CD4-positive, alpha-beta T cell treated with Interleukin-6 for 4 hours (primary cell): ENCODE measurements around the gene LARP1.
"Not testable (repeated sequence)": the region's sequence is repeated elsewhere in the genome, so short reads cannot be mapped to it uniquely, and the experiment has no call there.

ENCODE experiments used
- DNase-seq: peaks from one replicate; pipeline ENCODE4 v3.0.0-alpha.2; 2020; ENCODE audit warnings: mixed read lengths

LARP1 gene

DNA sequence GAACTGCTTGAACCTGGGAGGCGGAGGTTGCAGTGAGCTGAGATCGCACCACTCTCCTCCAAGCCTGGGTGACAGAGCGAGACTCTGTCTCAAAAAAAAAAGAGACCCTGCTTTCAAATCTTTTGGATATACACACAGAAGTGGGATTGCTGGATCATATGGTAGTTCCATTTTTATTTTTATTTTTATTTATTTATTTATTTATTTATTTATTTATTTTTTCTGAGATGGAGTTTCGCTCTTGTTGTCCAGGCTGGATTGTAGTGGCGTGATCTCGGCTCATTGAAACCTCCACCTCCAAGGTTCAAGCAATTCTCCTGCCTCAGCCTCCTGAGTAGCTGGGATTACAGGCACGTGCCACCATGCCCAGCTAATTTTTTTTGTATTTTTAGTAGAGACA lies 19.8 kb upstream of the LARP1 start:
- DNase-seq: not testable (repeated sequence)

DNA sequence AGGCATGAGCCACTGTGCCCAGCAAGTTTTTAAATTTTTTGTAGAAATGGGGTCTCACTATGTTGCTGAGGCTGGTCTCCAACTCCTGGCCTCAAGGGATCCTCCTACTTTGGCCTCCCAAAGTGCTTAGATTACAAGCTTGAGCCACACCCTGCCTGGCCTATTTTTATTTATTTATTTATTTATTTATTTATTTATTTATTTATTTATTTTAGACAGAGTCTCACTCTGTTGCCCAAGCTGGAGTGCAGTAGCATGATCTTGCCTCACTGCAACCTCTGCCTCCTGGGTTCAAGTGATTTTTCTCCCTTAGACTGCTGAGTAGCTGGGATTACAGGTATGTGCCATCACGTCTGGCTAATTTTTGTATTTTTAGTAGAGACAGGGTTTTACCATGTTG lies 18.8 kb upstream of the LARP1 start:
- DNase-seq: not testable (repeated sequence)

DNA sequence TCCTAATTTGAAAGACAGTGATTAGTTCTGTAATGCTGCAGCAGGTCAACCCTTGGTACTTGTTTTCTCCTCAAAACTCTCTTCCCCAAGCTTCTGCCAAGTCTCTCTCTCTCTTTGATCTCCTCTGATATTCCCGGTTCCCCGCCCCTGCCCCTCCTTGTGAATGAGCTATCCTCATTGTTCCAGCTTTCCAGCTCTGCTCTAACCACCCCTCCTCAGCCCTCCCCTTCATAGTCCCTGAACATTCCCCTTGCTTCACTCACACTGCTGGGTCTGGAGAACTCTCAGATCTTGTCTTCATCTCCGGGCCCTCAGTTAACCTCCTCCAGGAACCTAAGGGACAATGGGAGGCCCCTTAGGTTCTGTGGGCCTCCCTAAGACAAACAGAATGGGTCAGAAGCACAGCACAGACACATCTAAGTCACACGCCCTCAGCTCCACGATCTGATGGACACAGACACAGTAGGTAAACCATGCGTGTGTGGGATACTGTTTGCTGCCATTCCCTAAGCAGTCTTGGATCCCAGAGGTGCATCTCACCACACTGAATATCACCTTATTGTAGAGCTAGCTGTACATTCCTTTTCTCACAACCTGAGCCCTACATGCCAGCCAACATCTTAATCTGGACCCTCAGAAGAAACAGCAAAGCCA lies 17.4 kb upstream of the LARP1 start:
- no peak for DNase-seq

DNA sequence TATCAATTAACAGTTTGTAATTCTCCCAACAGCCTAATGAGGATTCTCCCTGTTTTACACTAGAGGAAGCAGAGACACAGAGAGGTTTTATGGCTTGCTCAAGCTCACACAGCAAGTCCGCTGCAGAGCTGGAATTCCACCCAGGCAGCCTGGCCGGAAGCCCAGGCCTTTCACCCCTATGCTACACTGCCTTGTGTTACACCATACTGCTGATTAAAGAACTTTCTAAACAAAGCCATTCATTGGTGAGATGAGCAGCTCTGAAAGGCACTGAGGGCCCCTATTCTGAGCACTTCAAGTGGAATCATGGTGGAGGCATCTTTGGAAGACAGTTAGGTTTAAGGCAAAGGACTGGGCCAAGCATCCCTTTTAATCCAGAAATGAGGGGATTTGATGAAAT lies 14.7 kb upstream of the LARP1 start:
- no peak for DNase-seq

DNA sequence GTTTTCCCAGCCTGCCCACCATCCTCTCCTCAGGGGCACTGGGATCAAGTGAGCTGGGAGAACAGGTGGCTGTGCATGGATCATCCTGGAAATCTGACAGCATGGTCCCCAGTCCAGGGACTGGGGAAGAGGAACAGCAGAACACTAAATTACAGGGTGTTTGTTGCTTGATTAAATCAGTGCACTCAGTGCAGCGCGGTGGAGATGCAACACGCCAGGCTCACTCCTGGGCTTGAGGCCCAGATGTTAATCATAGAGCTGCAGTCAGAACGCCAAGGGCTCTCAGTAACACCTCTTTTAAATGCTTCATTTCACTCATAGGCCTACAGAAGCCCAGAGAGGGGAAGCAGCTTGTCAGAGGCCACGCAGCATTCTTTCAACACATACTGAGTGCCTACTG lies 14.2 kb upstream of the LARP1 start:
- no peak for DNase-seq

DNA sequence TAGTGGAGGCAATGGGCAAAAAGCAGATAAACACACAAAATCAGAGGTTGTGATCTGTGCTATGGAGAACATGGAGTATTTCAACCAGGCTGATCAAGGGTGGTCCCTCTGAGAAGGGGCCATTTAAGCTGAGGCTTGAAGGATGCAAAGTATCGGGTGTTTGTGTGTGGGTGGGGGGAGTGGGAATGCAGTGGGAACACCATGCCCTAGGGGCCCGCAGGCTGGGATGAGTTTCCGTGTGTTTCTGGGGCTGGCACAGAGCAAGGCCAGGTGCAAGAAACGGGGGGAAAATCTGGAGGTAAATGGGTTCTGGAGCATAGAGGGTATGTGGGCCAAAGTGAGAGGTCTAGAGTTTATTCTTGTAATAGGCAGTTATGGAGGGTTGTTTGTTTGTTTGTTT lies 13.8 kb upstream of the LARP1 start:
- no peak for DNase-seq

DNA sequence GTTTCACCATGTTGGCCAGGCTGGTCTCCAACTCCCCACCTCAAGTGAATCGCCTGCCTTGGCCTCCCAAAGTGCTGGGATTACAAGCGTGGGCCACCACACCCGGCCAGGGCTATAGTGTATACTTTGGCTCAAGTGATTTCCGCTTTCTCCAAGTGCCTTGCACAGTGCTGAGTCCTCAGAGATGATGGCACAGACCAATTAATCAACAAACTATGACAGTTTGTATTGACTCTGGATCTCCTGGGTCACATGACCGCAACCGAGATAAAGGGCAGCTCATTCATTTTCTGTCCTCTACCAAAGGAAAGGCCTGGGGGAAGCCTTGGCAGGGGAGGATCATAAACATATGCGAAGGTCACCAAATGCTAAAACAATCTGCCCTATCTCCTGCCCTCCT lies 11.4 kb upstream of the LARP1 start:
- DNase-seq: no peak

DNA sequence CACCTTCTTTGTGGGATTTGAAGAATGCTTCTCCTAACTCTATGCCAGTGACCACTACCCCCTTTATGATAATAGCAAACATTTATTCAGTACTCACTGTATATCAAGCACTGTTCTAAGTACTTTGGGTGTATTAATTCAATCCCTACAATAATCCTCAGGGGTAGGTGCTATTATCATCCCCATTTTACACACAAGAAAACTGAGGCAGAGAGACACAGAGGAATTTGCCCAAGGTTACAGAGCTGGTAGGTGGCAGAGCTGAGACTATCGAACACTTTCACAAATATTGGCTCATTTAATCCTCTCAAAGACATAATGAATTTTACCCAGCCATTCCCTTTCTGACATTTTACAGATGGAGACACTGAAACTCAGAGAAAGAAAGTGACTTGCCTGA lies 9.8 kb upstream of the LARP1 start:
- no peak for DNase-seq

DNA sequence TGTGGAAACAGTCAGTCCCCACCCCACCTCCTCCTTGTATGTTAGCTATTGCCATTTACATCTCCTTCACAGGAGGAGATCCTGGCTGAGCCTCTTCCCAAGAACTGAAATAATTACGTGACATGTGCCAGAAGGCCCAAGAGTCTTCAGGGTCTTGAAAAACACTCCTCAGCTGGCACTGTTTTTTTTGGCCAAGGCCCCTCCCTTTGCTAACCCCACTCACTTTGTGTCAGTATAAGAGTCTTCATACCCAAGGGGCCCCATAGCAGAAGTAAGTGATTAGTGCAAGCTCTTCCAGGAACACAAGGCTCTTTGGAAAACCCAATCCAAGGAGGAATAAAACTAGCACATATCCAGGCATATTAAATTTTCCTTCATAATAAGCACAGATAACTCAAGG lies 5.7 kb upstream of the LARP1 start:
- DNase-seq: no peak

DNA sequence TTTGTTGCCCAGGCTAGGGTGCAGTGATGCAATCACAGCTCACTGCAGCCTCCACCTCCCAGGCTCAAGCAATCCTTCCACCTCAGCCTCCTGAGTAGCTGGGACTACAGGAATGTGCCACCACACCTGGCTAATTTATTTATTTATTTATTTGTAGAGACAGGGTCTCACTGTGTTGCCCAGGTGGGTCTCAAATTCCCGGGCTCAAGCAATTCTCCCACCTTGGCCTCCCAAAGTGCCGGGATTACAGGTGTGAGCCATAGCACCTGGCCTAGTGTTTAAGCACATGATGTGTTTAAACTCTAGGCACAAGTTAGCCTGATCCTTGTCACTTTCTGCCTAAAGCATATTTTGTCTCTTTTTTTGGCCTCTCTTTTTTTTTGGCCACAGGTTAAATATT lies 4.5 kb upstream of the LARP1 start:
- DNase-seq: not testable (repeated sequence)

DNA sequence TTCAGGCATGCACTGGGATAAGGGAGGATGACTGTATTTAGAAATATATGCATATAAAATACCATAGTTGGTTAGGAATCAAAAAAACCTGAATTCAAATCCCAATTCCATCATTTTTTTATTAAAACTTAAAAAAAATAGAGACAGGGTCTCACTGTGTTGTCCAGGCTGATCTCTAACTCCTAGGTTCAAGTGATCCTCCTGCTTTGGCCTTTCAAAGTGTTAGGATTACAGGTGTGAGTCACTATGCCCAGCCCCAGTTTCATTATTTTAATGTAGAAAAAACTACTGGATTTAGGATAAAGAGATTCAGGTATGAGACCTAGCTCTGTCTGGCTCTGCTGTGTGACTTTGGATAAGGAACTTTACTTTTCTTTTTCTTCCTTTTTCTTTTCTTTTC lies 3.3 kb upstream of the LARP1 start:
- no peak for DNase-seq

DNA sequence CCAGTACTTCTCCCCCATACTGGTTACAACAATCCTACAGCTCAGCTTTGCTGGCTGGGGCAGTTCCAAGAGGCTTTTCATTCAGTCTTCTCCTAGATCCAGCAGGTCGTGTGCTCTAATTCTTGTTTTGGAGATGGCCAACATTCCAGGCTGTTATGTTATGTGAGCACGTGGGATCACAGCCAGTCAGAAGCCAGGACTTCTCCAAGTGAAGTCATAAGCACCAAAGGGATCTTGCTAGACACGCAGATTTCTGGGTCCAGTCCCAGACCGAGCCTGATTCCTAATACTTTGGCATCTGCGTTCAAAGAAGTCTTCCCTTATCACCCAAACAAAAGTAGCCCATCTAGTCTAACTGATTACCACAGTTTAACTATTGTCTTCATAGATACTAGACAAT lies 1.4 kb upstream of the LARP1 start:
- no peak for DNase-seq

DNA sequence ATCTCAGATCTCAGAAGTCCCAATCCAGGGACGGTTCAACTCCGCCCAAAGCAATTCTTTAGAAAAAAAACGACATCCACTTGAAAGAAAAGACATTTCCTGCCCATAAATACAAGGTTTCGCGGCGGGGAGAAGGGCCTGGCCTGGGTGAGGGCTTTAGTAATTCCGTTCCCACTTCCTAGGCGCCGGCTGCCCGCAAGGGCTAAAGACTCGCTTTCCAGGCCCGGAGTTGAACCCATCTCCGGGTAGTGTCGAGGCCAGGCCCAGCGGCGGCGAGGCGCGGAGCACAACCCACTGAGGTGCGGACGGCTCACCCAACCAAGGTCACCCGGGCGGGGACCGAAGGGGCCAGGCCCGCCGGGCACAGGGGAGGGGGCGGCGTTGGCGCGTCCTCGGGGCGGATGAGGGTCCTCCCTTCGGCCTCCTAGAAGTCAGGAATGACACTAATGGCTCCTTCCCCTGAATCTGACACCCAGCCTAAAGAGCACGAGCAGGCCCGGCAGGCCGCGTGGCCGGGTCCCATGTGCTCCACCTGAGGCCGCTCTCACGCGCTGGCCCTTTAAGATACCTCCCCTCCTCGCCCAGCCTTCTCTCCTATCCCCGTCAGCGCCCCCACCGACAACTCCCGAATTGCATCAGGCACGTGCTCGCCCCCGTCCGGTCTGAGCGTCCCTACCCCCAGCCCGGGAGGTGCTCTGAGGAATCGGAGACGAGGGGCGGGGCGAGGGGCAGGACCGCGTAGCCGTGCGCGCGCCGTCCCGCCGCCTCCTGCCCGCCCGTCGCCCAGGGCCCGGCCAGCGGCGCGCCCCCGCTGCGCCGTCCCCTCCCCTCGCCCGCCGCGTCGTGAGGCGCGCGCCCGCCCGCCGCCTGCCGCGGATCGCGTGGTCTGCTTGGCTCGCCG lies 467 bp upstream of the LARP1 start:
- peak; percentile 99 for DNase-seq

DNA sequence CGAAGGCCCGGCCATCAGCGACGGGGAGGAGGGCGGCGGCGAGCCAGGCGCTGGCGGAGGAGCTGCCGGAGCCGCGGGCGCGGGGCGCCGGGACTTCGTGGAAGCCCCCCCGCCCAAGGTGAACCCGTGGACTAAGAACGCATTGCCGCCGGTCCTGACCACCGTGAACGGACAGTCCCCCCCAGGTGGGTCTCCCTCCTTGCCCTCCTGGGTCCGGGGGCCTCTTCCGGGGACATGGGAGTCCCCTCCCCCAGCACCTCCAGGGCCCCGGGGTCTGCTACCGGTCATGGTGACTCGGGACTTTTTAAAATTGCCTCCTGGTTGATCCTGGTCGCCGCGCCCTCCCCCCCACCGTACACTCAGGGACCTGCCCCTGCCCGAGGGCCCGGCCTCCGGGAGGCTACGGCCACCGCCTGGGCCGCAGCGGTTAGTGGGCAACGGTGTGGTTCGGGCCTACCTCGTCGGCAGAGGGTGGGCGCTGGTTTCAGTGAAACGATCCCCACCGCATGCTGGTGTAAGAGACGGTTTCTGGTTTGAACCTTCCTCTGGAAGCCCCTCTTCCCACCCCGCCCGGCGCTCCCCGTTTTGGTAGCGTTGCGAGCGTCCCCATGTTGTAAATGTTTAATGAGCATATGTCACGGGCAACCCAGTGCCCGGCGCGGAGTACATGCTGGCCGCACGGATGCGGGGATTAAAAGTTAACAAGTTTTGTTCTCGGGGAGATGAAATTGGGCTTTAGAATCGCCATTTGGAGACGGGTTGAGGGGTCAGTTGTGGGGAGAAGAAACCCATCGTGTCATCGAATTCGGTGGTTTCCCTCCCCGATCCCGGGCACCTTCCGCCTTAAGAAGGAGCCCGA lies 1.1 kb downstream of the LARP1 start:
- peak; percentile 46 for DNase-seq

DNA sequence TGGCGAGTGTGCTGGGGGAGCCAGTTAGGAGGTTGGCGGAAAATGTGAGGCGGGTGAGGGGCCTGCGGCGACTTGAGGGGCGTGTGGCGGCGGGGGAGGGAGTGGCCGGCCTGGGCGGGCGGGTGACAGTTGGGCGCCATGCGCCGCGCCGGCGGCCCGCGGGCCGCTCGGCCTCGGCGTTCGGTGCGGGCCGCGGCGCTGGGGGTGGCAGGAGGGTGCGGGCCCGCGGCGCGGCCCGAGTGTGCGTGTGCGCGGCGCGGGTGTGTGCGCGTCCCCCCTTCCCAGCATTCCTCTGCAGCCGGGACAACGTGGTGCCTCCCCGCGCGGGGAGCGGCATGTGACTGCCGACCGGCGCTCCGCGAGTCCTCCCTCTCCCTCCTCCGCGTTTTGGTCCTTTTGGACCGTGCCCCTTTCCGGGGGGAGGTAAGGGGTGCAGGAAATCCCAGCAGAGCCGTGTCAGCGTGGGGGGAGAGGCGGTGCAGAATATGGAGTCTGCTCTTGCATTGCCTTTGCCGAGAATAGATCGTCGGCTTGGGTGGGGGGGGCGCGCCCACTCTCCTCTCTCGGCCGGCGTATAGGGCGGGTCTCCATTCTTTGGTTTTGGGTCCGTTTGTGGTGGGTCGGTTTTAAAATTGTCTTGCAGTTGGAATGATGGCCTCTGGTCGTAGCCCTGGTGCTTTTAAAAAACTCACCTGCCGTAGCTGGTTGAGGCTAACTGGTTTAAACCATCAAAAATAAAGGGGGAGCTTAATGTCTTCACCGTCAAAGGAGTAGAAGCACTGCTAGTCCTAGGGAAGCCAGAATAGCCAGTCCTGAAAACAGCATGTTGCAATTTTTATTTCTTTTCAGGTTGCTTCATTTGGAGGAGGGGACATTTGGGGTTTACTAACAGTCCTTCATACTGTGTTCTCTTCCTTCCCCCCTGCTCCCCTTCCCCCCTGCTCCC lies 2.0 kb downstream of the LARP1 start:
- peak; percentile 52 for DNase-seq

DNA sequence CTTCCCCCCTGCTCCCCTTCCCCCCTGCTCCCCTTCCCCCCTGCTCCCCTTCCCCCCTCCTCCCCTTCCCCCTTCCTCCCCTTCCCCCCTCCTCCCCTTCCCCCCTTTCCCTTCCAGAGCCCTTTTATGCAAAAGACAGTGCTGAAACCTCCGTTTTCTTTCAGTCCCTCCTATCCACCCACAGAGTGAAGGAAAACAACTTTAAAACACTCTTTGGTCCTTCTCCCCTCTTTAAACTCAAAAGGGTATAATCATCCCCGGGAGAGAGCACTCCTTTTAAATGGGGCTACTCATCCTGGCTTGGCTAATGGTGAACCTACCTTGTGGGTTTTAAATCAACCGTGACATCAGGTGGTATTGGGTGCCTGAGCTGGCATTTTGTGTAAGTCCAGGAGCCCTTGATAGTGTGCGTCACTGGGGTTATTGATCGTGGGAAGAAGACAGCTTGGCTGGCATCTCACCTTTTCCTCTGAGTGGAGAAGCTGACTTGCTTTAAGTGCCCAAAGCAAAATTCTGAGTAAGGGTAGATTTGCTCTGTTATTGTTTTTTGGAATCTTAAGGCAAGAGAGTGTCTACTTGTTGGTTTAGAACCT lies 2.7 kb downstream of the LARP1 start:
- peak; percentile 55 for DNase-seq

DNA sequence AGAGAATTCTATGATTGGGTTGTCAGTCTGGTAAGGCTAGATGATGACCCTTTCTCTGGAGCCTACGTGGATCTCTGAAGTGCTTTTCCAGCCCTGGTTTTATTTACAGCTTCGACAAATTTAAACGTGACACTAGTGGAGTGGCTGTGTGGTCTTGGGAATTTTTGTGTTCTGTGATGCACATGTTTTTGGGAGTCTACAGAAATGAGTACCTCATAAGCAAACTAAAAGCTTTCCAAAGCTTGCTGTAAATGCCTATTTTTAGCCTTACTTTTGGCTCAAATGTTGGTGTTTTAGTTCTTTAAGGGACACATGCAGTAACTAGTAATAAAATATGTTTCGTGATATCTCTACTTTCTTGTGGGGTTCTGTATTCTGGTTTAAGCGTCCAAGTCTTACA lies 3.3 kb downstream of the LARP1 start:
- no peak for DNase-seq

DNA sequence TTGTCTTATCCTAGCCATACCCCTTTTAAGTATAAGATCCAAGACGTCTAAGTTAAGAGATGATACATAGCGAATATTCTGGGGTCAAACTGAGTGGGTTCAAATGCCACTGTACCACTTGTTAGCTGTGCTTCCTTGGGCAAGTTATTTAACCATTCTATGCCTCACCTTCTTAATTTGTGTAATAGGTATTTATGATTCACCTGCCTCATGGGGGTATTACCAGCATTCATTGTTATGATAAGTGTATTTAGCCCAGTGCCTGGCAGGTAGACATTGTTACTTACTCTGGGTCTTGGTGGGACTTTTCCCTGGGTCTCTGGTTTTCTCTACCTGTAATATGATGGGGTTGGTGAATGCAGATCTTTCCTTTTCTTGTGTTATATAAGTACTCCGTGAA lies 3.8 kb downstream of the LARP1 start:
- no peak for DNase-seq

DNA sequence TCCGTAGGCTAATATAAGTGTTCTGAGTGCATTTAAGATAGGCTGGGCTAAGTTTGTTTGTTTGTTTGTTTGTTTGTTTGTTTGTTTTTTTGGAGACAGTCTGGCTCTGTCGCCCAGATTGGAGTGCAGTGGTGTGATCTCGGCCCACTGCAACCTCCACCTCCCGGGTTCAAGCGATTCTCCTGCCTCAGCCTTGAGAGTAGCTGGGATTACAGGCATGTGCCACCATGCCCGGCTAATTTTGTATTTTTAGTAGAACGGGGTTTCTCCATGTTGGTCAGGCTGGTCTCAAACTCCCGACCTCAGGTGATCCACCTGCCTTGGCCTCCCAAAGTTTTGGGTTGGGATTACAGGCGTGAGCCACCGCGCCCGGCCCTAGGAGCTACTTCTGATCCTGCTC lies 4.7 kb downstream of the LARP1 start:
- not testable (repeated sequence) for DNase-seq

DNA sequence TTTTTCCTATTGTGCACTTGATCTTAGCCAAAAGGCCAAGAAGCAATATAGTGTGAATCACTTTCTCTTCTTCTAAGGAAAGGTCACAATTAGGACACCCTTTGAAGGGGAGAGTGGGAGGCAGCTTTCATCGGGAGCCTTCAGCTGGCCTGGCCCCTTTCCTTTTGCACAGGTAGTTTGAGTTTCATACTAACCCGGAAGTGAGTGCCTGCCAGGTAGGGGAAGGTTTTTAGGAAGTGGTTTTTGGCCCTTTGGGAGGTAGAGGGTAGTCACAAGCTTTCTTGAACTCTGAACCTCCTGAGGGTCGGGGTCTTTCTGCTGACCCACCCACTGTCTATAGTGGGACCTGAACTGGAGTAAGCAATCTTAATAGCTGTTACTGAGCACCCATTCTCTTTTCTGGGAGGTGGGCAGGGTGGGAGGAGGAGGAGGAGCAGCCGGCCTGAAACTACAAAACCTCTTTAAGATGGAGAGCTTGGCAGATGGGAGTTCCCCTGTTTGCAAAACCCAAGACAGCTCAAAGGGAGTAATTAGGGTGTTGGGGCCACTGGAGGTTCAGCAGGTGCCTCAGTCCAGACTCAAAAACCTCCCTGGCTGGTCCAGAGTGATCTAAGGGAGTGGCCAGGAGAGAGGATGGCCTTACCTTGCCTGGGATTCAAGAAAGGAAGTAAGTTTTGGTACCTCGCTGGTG lies 6.0 kb downstream of the LARP1 start:
- DNase-seq: peak; percentile 33

DNA sequence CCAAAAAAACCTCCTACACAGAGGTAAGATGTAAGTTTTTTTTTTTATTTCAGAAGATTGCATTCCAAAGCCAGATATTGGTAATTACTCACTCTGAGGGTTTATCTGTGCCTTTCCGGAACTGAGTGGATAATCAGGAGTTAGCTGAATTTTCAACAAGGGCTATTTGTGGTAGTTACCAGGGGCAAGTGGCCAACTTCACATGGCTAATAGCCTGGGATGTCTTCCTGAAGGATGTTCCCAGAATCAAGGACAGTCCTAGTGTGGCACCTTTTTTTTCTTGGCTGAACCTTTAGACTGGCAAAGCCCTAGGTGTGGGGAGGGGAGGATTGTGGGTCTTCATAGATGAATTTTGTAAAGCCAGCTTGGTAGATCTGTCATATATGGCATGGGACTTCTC lies 7.1 kb downstream of the LARP1 start:
- DNase-seq: no peak
